Sigmoid colon (tissue), 4 donors: Measurements from ENCODE around the gene OR13J1.

Experiments
- CTCF ChIP-seq, 4 experiments: fragments of 450-650 bp in 3 of 4; fragments of 200-600 bp in 1 of 4; IDR thresholded peaks; one replicate each; pipeline ENCODE4 v1.5.1; 2016 to 2019; ENCODE audit warnings: antibody characterized with exemption in 4 of 4, mild to moderate bottlenecking in 3 of 4, moderate library complexity in 2 of 4
- EP300 ChIP-seq, 4 donors: sonication (generic); formaldehyde crosslinking; IDR thresholded peaks; one replicate each; pipeline ENCODE4 v1.6.1; 2017; ENCODE audit warnings: antibody characterized with exemption in 4 of 4
- POLR2A ChIP-seq, 2 donors: fragments of 450-650 bp; IDR thresholded peaks; one replicate each; pipeline ENCODE4 v1.6.1; 2016; ENCODE audit warnings: antibody characterized with exemption in 2 of 2, mild to moderate bottlenecking in 2 of 2, moderate library complexity in 2 of 2
- POLR2AphosphoS5 ChIP-seq, 4 donors: sonication (generic); formaldehyde crosslinking; IDR thresholded peaks; one replicate each; pipeline ENCODE4 v1.6.1; 2017; ENCODE audit warnings: antibody characterized with exemption in 4 of 4

- TF ChIP-seq CTCF (IDR thresholded peaks at IDR 0.05) (no peak), POLR2A (IDR thresholded peaks at IDR 0.05) (no peak), POLR2AphosphoS5 (IDR thresholded peaks at IDR 0.05) (no peak), EP300 (IDR thresholded peaks at IDR 0.05) (no peak)
Measured at GRCh38 chr9:35904338-35904737, 34.1 kb upstream of the OR13J1 start.
